GM18517 (cell line): Measurements from ENCODE around the gene PCDHGB1.
"Not testable (repeated sequence)": the region's sequence is repeated elsewhere in the genome, so short reads cannot be mapped to it uniquely, and the experiment has no call there.

Source experiments
- ATAC-seq: cut with Tn5 transposase; IDR thresholded peaks from one replicate; pipeline ENCODE4 v1.9.1; 2021; ENCODE audit warnings: mild to moderate bottlenecking, moderate library complexity; ENCODE audit not compliant: unreplicated experiment

PCDHGB1 gene

GRCh38 chr5:141345327-141345726 is 4.6 kb upstream of the PCDHGB1 start:
- no peak for ATAC-seq

- ATAC-seq = not testable (repeated sequence)
Measured at GRCh38 chr5:141346017-141346416, 3.9 kb upstream of the PCDHGB1 start.

- ATAC-seq = no peak
Measured at GRCh38 chr5:141351591-141351990, 1.7 kb downstream of the PCDHGB1 start.

- ATAC-seq = no peak
Measured at GRCh38 chr5:141354900-141355469, 5.1 kb downstream of the PCDHGB1 start, which contains the start of gene PCDHGA4. PCDHGA4 (plus strand) TSS chr5:141355021; CDS start chr5:141355108, 87 bp downstream.

GRCh38 chr5:141355641-141356040 is 5.7 kb downstream of the PCDHGB1 start:
- no peak for ATAC-seq

- no peak for ATAC-seq
Measured at GRCh38 chr5:141356133-141356532, 6.2 kb downstream of the PCDHGB1 start.

- no peak for ATAC-seq
Measured at GRCh38 chr5:141356950-141357349, 7.1 kb downstream of the PCDHGB1 start.

GRCh38 chr5:141359790-141360426 is 10.0 kb downstream of the PCDHGB1 start, which contains the start of gene PCDHGB2:
PCDHGB2 (plus strand) TSS chr5:141359994; CDS start chr5:141360136, 142 bp downstream.
- ATAC-seq = peak; percentile 56

- ATAC-seq = no peak
Measured at GRCh38 chr5:141360685-141361084, 10.8 kb downstream of the PCDHGB1 start.

- no peak for ATAC-seq
Measured at GRCh38 chr5:141362719-141363118, 12.8 kb downstream of the PCDHGB1 start.

- no peak for ATAC-seq
Measured at GRCh38 chr5:141363952-141364660, 14.2 kb downstream of the PCDHGB1 start, which contains the start of gene PCDHGA5. PCDHGA5 (plus strand) TSS chr5:141364162; CDS start chr5:141364331, 169 bp downstream.

GRCh38 chr5:141366016-141366896 is 16.4 kb downstream of the PCDHGB1 start:
- no peak for ATAC-seq

GRCh38 chr5:141369994-141370848 is 20.3 kb downstream of the PCDHGB1 start, which contains the start of gene PCDHGB3:
PCDHGB3 (plus strand) TSS chr5:141370242; CDS start chr5:141370395, 153 bp downstream.
- ATAC-seq = peak; percentile 90

- no peak for ATAC-seq
Measured at GRCh38 chr5:141371572-141372475, 21.9 kb downstream of the PCDHGB1 start.

GRCh38 chr5:141373673-141374317 is 23.9 kb downstream of the PCDHGB1 start, which contains the start of gene PCDHGA6:
PCDHGA6 (plus strand) TSS chr5:141373891; CDS start chr5:141374084, 193 bp downstream.
- no peak for ATAC-seq

- no peak for ATAC-seq
Measured at GRCh38 chr5:141374627-141375026, 24.7 kb downstream of the PCDHGB1 start.

GRCh38 chr5:141375444-141376155 is 25.7 kb downstream of the PCDHGB1 start:
- ATAC-seq = not testable (repeated sequence)
